Measurements from ENCODE around the gene TBC1D24. TPM values are rescaled to one million over a fixed set of nuclear protein-coding genes. Genes with fewer than 3 reads are reported as not detected.
"Not testable (repeated sequence)": the region's sequence is repeated elsewhere in the genome, so short reads cannot be mapped to it uniquely, and the experiment has no call there.

The TBC1D24 gene
- total RNA-seq, 1 donor from 2014 or later: 12.6 TPM

GRCh38 chr16:2554709-2555425 is 79.9 kb downstream of the TBC1D24 start:
- H3K4me3 Mint-ChIP-seq; intact Hi-C loops (cut with micrococcal nuclease); ATAC-seq (ENCODE audit: low read depth); H3K4me1 Mint-ChIP-seq; POLR2A ChIA-PET; H3K27me3 Mint-ChIP-seq; H3K9me3 Mint-ChIP-seq; H3K36me3 Mint-ChIP-seq (ENCODE audit: low read depth); DNase-seq; H3K27ac Mint-ChIP-seq; CTCF ChIA-PET: not testable (repeated sequence)

Other genes with a start within 250 kb of the TBC1D24 start
- gene DNASE1L2, start 238.7 kb upstream of the TBC1D24 start, total RNA-seq: 1.2 and 1.3 TPM in 2 replicates
- gene ECI1, start 223.5 kb upstream of the TBC1D24 start, total RNA-seq: 38.1 and 43.0 TPM in 2 replicates
- 228 and 232 TPM in 2 replicates for gene RNPS1, start 207.0 kb upstream of the TBC1D24 start, total RNA-seq
- gene ABCA3, start 134.4 kb upstream of the TBC1D24 start, total RNA-seq: 2.4 and 3.1 TPM in 2 replicates
- 5.3 and 5.5 TPM in 2 replicates for gene CCNF, start 45.7 kb upstream of the TBC1D24 start, total RNA-seq
- 3.4 and 4.4 TPM in 2 replicates for gene TEDC2, start 15.0 kb upstream of the TBC1D24 start, total RNA-seq
- gene NTN3, start 3.8 kb upstream of the TBC1D24 start, total RNA-seq: not detected in 2 replicates
- 74.9 and 91.4 TPM in 2 replicates for gene ATP6V0C, start 38.8 kb downstream of the TBC1D24 start, total RNA-seq
- 65.5 and 90.8 TPM in 2 replicates for gene AMDHD2, start 45.2 kb downstream of the TBC1D24 start, total RNA-seq
- gene CEMP1, start 56.3 kb downstream of the TBC1D24 start, total RNA-seq: 0.16 and 0.66 TPM in 2 replicates
- gene PDPK1, start 62.9 kb downstream of the TBC1D24 start, total RNA-seq: 42.5 and 62.0 TPM in 2 replicates
- gene KCTD5, start 207.4 kb downstream of the TBC1D24 start, total RNA-seq: 30.3 and 31.4 TPM in 2 replicates
- 1.5 and 1.8 TPM in 2 replicates for gene PRSS27, start 245.1 kb downstream of the TBC1D24 start, total RNA-seq

Measured in activated B cell treated with CpG ODN at 0.5 μM for 24 hours (primary cell).